H9 (cell line): ENCODE measurements around the gene KIRREL3. TPM values are rescaled to one million over a fixed set of nuclear protein-coding genes. Genes with fewer than 3 reads are reported as not detected.

ENCODE experiments used
- DNase-seq: peaks from one replicate; pipeline ENCODE4 v3.0.0-alpha.2; 2017
- H2AFZ ChIP-seq: one replicate; pipeline ENCODE4 v1.6.1; 2013; ENCODE audit warnings: mild to moderate bottlenecking, low read length, control low read depth, moderate library complexity
- H2AK5ac ChIP-seq: 2 replicates; pipeline ENCODE4 v1.6.1; 2013; ENCODE audit warnings: low read length, control low read depth, mixed read lengths; ENCODE audit not compliant: insufficient read length
- H2BK120ac ChIP-seq: one replicate; pipeline ENCODE4 v1.6.1; 2013; ENCODE audit warnings: low read depth, mild to moderate bottlenecking, low read length, control low read depth, inconsistent platforms; ENCODE audit not compliant: poor library complexity, severe bottlenecking
- H2BK12ac ChIP-seq: 2 replicates; pipeline ENCODE4 v1.6.1; 2013; ENCODE audit warnings: low read length, control low read depth, mixed read lengths, low read depth; ENCODE audit not compliant: insufficient read length
- H2BK15ac ChIP-seq: 2 replicates; pipeline ENCODE4 v1.6.1; 2013; ENCODE audit warnings: low read depth, low read length, control low read depth
- H2BK20ac ChIP-seq: one replicate; pipeline ENCODE4 v1.6.1; 2013; ENCODE audit warnings: low read depth, mild to moderate bottlenecking, low read length, control low read depth, inconsistent platforms; ENCODE audit not compliant: poor library complexity, severe bottlenecking
- H2BK5ac ChIP-seq: 2 replicates; pipeline ENCODE4 v1.6.1; 2013; ENCODE audit warnings: low read length, control low read depth, mixed read lengths; ENCODE audit not compliant: insufficient read length
- H3K14ac ChIP-seq: 2 replicates; pipeline ENCODE4 v1.6.1; 2013; ENCODE audit warnings: low read length, control low read depth; ENCODE audit not compliant: insufficient read depth
- H3K18ac ChIP-seq: 2 replicates; pipeline ENCODE4 v1.6.1; 2013; ENCODE audit warnings: low read depth, mild to moderate bottlenecking, mixed read lengths, low read length, control low read depth; ENCODE audit not compliant: insufficient read length
- H3K23ac ChIP-seq: 2 replicates; pipeline ENCODE4 v1.6.1; 2013; ENCODE audit warnings: low read length, control low read depth, mixed read lengths, low read depth; ENCODE audit not compliant: insufficient read length
- H3K23me2 ChIP-seq: 2 replicates; pipeline ENCODE4 v1.6.1; 2013; ENCODE audit warnings: low read depth, mild to moderate bottlenecking, mixed read lengths, low read length, control low read depth; ENCODE audit not compliant: insufficient read length, poor library complexity, severe bottlenecking
- H3K27ac ChIP-seq: 2 replicates; pipeline ENCODE4 v1.5.1; 2013; ENCODE audit warnings: low read length, control low read depth, mixed read lengths, low read depth; ENCODE audit not compliant: insufficient read length
- H3K27me3 ChIP-seq: 2 replicates; pipeline ENCODE4 v1.6.1; 2013; ENCODE audit warnings: low read length, control low read depth, inconsistent platforms; ENCODE audit not compliant: insufficient read depth
- H3K4ac ChIP-seq: 2 replicates; pipeline ENCODE4 v1.6.1; 2013; ENCODE audit warnings: low read depth, mild to moderate bottlenecking, control low read depth, inconsistent platforms, low read length, moderate library complexity
- H3K4me1 ChIP-seq: 2 replicates; pipeline ENCODE4 v1.6.1; 2013; ENCODE audit warnings: low read length, control low read depth, inconsistent platforms; ENCODE audit not compliant: insufficient read depth
- H3K4me2 ChIP-seq: 2 replicates; pipeline ENCODE4 v1.6.1; 2013; ENCODE audit warnings: low read length, control low read depth, mixed read lengths; ENCODE audit not compliant: insufficient read length, insufficient read depth
- H3K56ac ChIP-seq: 2 replicates; pipeline ENCODE4 v1.6.1; 2013; ENCODE audit warnings: low read depth, mild to moderate bottlenecking, mixed read lengths, low read length, control low read depth; ENCODE audit not compliant: insufficient read length
- H3K79me1 ChIP-seq: 2 replicates; pipeline ENCODE4 v1.6.1; 2013; ENCODE audit warnings: low read depth, mild to moderate bottlenecking, moderate library complexity, low read length, control low read depth, inconsistent platforms; ENCODE audit not compliant: insufficient read depth, poor library complexity, severe bottlenecking
- H3K79me2 ChIP-seq: 2 replicates; pipeline ENCODE4 v1.6.1; 2013; ENCODE audit warnings: low read length, control low read depth, inconsistent platforms; ENCODE audit not compliant: insufficient read depth
- H3K9ac ChIP-seq: 2 replicates; pipeline ENCODE4 v1.6.1; 2013; ENCODE audit warnings: low read length, control low read depth, mixed read lengths; ENCODE audit not compliant: insufficient read length; ENCODE audit errors: extremely low read depth
- H3K9me3 ChIP-seq: one replicate; pipeline ENCODE4 v1.6.1; 2013; ENCODE audit warnings: low read depth, low read length, inconsistent platforms; ENCODE audit not compliant: control insufficient read depth
- H3T11ph ChIP-seq: one replicate; pipeline ENCODE4 v1.6.1; 2013; ENCODE audit warnings: mild to moderate bottlenecking, low read length, control low read depth, inconsistent platforms
- H4K20me1 ChIP-seq: one replicate; pipeline ENCODE4 v1.6.1; 2013; ENCODE audit not compliant: control insufficient read depth, insufficient read length, insufficient read depth
- H4K5ac ChIP-seq: 2 replicates; pipeline ENCODE4 v1.6.1; 2013; ENCODE audit warnings: low read depth, mild to moderate bottlenecking, mixed read lengths, low read length, control low read depth; ENCODE audit not compliant: insufficient read length
- H4K8ac ChIP-seq: replicated peaks from 2 replicates; pipeline ENCODE4 v1.6.1; 2013; ENCODE audit warnings: low read length, control low read depth, mixed read lengths, low read depth; ENCODE audit not compliant: insufficient read length
- H4K91ac ChIP-seq: 2 replicates; pipeline ENCODE4 v1.6.1; 2013; ENCODE audit warnings: low read depth, mild to moderate bottlenecking, moderate library complexity, mixed read lengths, low read length, control low read depth; ENCODE audit not compliant: insufficient read length
- H3K27ac Mint-ChIP-seq, 3 experiments: 2 replicates in 2 of 3; 3 replicates in 1 of 3; pipeline ENCODE4 v1.8.0; 2020 to 2021; ENCODE audit warnings: mixed read lengths in 3 of 3, mild to moderate bottlenecking in 1 of 3, moderate library complexity in 1 of 3
- H3K27me3 Mint-ChIP-seq: 2 replicates; pipeline ENCODE4 v1.8.0; 2021; ENCODE audit warnings: low read depth, mild to moderate bottlenecking, moderate library complexity, mixed read lengths
- H3K36me3 Mint-ChIP-seq, 3 experiments: 2 replicates in 2 of 3; 3 replicates in 1 of 3; pipeline ENCODE4 v1.8.0; 2020 to 2021; ENCODE audit warnings: low read depth in 3 of 3, mixed read lengths in 3 of 3; ENCODE audit not compliant: insufficient read depth in 1 of 3
- H3K4me1 Mint-ChIP-seq, 2 experiments: 2 replicates each; pipeline ENCODE4 v1.8.0; 2020; ENCODE audit warnings: mixed read lengths in 2 of 2
- H3K4me3 Mint-ChIP-seq, 2 experiments: 2 replicates in 1 of 2; 3 replicates in 1 of 2; pipeline ENCODE4 v1.8.0; 2020 to 2021; ENCODE audit warnings: mild to moderate bottlenecking in 2 of 2, mixed read lengths in 2 of 2, moderate library complexity in 1 of 2
- H3K9me3 Mint-ChIP-seq, 2 experiments: 2 replicates in 1 of 2; 3 replicates in 1 of 2; pipeline ENCODE4 v1.8.0; 2020; ENCODE audit warnings: mild to moderate bottlenecking in 2 of 2, mixed read lengths in 2 of 2, moderate library complexity in 1 of 2
- CTCF ChIP-seq: fragments of 200-600 bp; sonication (generic); conservative IDR thresholded peaks from 3 replicates; pipeline ENCODE4 v1.8.0; 2021; ENCODE audit warnings: antibody characterized with exemption, mild to moderate bottlenecking
- WGBS: extraction: QIAGEN DNeasy Blood & Tissue Kit; methylation state at CpG from one replicate; pipeline ENCODE4 v1.1.7; 2013; ENCODE audit warnings: missing lambda C conversion rate, low lambda C conversion rate, mixed read lengths; ENCODE audit not compliant: insufficient read length; ENCODE audit errors: extremely low coverage; 5-methylcytosine and 5-hydroxymethylcytosine counted together
- total RNA-seq: library from RNA; stranded (reverse); gene quantifications from 2 replicates; pipeline ENCODE4 v1.2.1, GENCODE V29; 2021

Gene KIRREL3
- total RNA-seq, 1 experiment from 2014 or later: 0.17 TPM

GRCh38 chr11:126506789-126507188, 493.8 kb downstream of the KIRREL3 start:
- H3T11ph ChIP-seq: no peak overlapping the region
- H2BK12ac ChIP-seq: no peak overlapping the region
- no peak overlapping the region for H2BK5ac ChIP-seq
- no peak overlapping the region for H4K8ac ChIP-seq
- no peak overlapping the region for H2BK120ac ChIP-seq
- H4K5ac ChIP-seq: no peak overlapping the region
- peaks cover 17 to 27% of the 10 kb centered on the region in 2 experiments for H3K4me1 Mint-ChIP-seq
- no peaks in the 10 kb centered on the region for H3K9me3 ChIP-seq
- peaks cover 24% of the 10 kb centered on the region for H3K27me3 Mint-ChIP-seq
- H2AFZ ChIP-seq: no peak overlapping the region
- H3K9me3 Mint-ChIP-seq: peaks cover 11 to 17% of the 10 kb centered on the region in 2 experiments
- no peak overlapping the region for H3K27ac ChIP-seq
- no peak overlapping the region for H3K56ac ChIP-seq
- no peak overlapping the region for H2BK15ac ChIP-seq
- no peak for TF ChIP-seq CTCF
- no peak overlapping the region for H3K4ac ChIP-seq
- no peak overlapping the region for H3K9ac ChIP-seq
- no CpG with 5 or more reads among the region's 4 CpGs for WGBS
- no peak overlapping the region for H3K27ac Mint-ChIP-seq
- H3K27me3 ChIP-seq: no peaks in the 10 kb centered on the region
- H2BK20ac ChIP-seq: no peak overlapping the region
- H3K18ac ChIP-seq: no peak overlapping the region
- peaks cover 0 to 8% (median 5%) of the 10 kb centered on the region in 3 experiments; a peak in 2 of 7 replicates for H3K36me3 Mint-ChIP-seq
- no peak overlapping the region for H3K4me2 ChIP-seq
- H3K4me3 Mint-ChIP-seq: no peak overlapping the region
- no peaks in the 10 kb centered on the region for H3K79me1 ChIP-seq
- H4K91ac ChIP-seq: no peak overlapping the region
- H3K14ac ChIP-seq: no peak overlapping the region
- no peaks in the 10 kb centered on the region for H3K79me2 ChIP-seq
- H3K23ac ChIP-seq: no peak overlapping the region
- no peak for DNase-seq
- no peaks in the 10 kb centered on the region for H4K20me1 ChIP-seq
- no peaks in the 10 kb centered on the region for H3K23me2 ChIP-seq
- H3K4me1 ChIP-seq: peaks cover 5% of the 10 kb centered on the region; the same call in 1 of the 2 replicates
- H2AK5ac ChIP-seq: no peak overlapping the region
